GM19397 (cell line): Measurements from ENCODE around the gene AGT.
"Not testable (repeated sequence)": the region's sequence is repeated elsewhere in the genome, so short reads cannot be mapped to it uniquely, and the experiment has no call there.

Experiments
- ATAC-seq: cut with Tn5 transposase; IDR thresholded peaks from one replicate; pipeline ENCODE4 v1.9.1; 2021; ENCODE audit warnings: mild to moderate bottlenecking, moderate library complexity; ENCODE audit not compliant: unreplicated experiment

The AGT gene

GRCh38 chr1:230707732-230708630 is 5.9 kb downstream of the AGT start:
- no peak for ATAC-seq

GRCh38 chr1:230706887-230707731 is 6.8 kb downstream of the AGT start:
- no peak for ATAC-seq

- ATAC-seq = no peak
Observed at GRCh38 chr1:230706020-230706699, 7.8 kb downstream of the AGT start.

DNA sequence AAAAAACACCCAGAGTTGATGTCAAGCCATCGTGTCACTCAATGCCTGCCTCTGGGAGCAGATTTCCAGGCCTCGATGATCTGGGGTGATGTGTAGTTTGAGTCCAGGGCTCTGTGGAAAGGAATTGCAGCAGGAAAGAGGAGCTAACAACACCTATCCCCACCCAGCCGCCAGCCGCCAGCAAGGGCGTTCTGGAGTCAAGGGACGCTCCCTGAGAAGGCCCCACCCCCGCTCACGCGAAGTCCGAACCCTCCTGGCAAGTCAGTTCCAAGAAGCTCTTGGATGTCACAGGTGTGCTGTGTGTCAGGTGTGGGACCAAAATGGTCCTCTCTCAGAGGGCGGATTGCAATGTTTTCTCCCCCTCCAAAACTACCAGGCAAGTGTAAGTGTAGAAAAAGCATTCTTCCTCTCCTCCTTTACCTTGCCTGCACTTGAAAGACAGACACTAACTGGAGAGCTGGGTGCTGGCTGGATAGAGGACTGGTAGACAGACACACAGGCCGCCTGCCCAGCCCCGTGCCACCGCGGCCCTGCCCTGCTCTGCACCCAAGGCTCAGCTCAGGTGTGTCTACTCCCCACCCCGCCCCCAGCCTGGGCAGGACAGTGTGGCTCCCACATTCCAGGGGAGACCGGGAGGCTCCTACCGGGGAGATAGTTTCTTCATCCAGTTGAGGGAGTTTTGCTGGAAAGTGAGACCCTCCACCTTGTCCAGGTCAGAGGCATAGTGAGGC is 8.5 kb downstream of the AGT start:
- no peak for ATAC-seq

DNA sequence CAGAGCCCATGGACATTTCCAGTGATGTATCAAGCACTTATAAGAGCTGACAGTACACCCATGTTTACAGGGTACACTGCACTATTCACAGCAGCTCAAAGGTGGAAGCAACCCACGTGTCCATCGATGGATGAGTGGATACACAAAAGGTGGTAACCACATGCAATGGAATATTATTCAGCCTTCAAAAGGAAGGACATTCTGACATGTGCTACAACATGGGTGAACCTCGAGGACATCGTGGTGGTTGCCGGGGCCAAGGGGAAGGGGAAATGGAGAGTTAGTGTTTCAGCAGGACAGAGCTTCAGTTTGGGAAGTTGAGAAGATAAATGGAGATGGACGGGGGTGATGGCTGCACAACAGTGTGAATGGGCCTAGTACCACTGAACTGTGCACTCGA is 9.1 kb downstream of the AGT start:
- ATAC-seq = no peak

DNA sequence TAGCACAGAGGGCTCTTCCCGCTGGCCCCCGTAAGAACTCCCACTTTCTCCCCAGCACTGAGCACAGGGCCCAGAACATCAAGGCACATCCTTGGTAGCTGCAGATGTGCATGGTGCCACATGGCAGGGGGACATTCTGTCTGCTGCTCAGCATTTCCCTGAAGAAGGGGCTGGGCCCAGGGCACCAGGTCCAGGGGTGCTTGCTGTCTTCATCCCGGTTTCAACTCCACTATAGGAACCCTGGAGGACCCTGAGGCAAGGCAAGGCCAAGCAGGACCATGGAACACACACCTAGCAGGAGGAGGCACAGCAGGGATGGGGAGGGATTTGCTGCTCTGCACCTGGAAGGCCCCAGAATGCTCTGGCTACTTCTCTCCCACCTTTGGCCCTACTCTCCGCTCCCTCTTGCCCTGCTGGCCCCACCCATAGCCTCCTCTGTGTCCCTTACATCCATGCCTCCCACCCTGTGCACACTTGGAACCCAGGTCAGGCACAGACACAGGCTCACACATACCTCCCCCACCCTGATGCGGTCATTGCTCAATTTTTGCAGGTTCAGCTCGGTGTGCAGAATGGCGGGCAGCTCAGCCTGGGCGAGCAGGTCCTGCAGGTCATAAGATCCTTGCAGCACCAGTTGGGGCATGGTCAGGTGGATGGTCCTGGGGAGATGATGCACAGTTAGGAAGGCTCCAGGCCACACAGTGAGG is 10.1 kb downstream of the AGT start:
- ATAC-seq = no peak

DNA sequence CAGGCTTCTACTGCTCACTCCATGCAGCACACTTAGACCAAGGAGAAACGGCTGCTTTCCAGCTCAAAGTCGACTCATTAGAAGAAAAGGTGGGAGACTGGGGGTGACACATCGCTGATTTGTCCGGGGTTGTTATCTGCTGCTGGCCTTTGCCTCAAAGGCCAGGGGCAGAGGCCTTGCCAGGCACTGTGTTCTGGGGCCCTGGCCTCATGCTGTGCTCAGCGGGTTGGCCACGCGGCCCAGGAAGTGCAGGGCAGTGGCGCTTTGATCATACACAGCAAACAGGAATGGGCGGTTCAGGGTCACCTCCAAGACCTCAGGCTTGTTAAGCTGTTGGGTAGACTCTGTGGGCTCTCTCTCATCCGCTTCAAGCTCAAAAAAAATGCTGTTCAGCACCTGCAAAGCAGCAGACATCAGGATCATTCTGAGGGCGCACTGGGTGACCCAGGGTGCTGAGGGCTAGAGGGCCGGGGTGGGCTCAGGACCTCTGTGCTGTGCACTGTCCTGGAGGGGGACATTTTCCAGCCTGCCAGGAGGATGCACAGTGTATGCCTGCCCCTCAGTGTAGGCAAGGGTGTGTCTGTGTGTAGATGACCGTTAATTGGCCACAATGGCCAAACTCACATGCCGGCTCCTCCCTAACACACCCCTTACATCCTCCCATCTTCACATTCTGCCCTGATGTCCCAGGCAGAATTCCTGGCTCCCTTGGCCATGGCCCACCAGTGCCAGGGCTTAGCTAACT is 10.8 kb downstream of the AGT start:
- ATAC-seq = no peak

DNA sequence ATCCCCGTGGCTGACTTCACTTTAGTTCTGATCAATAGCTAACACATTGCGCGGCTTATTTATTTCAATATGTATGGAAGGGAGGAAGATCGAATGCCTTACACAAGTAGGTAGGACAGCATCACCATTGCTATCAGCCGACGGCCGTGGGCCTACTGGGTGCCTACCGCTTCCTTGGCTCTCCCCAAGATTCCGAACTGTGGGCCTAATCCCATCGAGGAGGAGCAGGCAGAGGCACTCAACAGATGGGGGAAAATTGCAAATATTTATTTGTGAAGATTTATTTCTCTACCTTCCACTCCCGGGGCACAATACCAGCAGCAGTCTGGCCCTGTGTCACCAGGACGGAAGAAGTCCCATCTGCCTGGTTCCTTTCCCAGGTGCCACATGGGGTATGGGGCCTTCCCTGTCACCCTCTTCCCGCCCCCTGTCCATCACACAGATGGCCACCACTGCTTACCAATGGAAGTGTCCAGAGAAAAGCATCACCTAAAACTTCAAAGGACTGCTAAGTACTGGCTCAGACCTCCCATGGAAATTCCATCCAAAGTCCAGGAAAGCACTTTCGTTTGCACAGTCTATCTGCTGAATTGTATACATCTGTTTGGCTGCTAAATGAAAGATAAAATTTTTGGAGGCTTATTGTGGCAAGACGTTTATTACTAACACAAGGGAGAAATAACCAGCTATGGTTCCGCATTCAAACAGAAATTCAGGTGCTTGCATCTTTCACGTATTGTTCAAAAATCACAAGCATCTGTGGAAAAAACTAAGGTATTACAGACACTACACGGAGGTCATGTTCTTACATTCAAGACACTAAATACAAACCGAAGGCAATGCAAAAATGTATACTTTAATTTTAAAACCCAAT is 11.8 kb downstream of the AGT start:
- no peak for ATAC-seq

- ATAC-seq = no peak
Observed at GRCh38 chr1:230701434-230701833, 12.5 kb downstream of the AGT start.

DNA sequence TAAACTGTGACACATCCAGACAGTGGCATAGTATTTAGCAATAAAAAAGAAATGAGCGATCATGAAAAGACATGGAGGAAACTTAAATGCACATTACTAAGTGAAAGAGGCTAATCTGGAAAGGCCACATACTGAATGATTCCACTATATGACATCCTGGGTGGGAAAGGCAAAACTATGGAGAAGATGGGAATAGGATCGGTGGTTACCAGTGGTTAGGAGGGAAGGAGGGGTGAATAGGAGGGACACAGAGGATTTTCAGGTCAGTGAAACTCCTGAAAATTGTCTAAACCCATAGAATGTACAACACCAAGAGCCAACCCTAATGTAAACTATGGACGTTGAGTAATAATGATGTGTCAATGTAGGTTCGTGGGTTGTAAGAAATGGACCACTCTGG is 13.8 kb downstream of the AGT start:
- no peak for ATAC-seq

DNA sequence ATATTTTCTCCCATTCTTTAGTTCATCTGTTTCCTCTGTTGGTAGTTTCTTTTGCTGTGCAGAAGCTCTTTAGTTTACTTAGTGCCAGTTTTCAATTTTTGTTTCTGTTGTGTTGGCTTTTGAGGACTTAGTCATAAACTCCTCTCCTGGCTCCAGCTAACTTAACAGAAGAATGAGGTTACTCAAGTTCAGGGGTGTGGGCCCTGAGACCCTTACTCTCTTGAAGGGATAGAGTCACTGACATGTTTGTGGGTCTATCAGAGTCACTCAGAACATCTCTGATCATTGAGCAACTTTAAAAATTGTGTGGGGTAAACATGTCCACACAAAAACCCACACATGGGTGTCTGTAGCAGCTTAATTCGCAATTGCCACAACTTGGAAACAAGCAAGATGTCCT is 14.2 kb downstream of the AGT start:
- no peak for ATAC-seq

- not testable (repeated sequence) for ATAC-seq
Observed at GRCh38 chr1:230698964-230699363, 15.0 kb downstream of the AGT start.

GRCh38 chr1:230698130-230698529 is 15.8 kb downstream of the AGT start:
- ATAC-seq = no peak

DNA sequence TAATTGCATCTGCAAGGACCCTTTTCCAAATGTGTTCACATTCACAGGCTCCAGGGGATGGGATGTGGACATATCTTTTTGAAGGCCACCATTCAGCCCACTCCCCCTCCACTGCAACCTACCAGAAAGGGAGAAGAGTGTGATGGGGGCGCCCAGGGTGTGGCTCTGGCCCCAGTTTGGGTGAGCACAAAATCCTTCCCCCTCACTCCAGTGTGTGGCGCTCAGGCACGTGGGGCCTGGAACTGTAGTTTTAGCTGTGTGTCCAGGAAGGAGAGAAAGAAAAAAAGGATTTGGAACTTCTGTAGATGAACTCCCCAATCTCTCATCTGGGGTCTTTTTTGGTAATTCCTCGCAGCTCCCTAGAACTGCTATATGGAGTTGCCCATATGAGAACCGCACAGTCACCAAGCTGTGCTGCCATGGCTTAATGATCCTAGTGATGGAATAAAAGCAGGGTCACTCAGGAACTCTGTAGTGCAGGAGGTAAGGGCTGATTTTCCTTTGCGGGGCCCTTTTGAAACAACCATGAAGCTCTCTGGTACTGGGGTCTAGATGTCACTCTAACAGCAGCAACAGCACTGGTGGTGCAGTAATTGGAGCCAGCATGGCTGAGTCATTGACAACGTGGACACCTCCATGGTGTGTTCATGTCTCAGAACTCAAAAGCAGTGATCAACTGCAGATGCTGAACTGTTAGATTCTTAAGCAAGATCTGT is 17.0 kb downstream of the AGT start:
- ATAC-seq = no peak

DNA sequence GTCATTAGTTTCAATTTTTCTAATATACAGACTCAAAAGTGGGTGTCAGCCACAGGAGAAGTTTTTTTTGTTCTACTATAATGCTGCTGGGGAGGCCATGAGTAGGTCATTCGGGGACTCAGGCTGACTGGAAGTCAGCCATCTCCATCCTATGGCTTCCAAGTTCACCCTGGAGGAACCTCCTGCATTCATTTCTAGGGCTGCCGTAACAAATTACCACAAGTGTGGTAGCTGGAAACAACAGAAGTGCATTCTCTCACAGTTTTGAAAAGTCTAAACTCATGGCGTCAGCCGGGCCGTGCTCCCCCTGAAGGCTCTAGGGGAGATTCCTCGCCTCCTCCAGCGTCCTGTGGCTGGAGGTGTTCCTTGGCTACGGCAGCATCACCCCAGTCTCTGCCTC is 17.7 kb downstream of the AGT start:
- ATAC-seq = no peak

- no peak for ATAC-seq
Observed at GRCh38 chr1:230694991-230695390, 18.9 kb downstream of the AGT start.

- ATAC-seq = no peak
Observed at GRCh38 chr1:230694464-230694863, 19.5 kb downstream of the AGT start.

DNA sequence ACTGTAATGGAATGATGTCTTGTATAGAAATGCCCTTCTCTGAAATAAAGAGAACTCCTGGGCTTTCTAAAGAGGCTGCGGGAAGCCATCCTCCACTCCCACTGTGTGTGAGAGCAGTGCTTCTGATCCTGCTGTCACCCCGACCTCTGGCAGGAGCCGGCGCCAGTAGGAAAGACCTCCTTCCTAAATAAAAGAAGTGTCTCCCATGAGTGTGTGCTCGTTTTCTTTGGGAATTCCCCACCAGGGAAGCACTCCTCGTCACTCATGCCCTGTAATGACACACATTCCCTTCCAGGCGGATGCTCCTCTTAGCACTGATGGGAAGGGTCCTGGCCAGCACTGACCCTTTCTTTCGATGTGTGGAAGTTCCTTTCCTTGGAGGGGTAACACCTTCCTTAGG is 20.1 kb downstream of the AGT start:
- no peak for ATAC-seq
